ENCODE data around the gene SPDEF. TPM values are rescaled to one million over a fixed set of nuclear protein-coding genes. Genes with fewer than 3 reads are reported as not detected.

Gene SPDEF
- total RNA-seq, 1 donor from 2014 or later, result not detected

DNA sequence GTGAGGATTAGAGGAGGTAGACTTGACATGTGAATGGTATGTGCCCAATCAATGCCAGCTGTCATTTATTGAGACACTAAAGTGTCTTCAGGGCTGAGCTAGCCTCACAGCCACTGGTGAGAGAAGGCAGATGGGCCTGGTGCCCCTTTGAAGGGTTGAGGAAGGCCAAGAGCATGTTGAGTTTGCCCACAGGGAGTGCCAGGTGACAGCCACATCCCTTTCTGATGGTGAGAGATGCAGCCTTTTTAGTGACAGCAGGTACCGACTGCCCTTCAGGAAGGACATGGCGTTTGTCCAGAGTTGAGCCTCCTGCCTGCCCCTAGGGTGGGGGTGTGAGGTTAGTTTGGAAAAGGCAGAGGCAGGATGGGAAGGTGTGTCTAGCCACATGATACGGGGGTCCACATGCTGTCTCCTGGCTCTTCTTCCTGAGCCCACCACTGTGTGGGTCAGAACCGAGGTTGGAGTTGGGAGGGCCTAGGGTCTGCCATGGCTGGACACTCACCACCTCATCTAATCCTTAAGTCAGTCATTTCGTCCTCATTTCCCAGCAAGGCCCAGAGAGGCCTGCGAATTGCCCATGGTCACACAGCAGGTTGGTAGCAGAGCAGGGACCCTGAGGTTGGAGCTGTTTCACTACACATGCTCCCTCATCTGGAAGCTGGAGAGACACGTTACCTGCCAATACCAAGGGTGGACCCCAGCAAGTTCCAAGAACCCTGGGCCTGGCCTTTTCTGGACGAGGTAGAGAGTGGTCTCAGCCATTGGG is 32.5 kb downstream of the SPDEF start:
- H3K27ac ChIP-seq, result no peak overlapping the region
- H3K4me1 ChIP-seq, result peaks cover 12% of the 10 kb centered on the region
- H3K4me3 ChIP-seq, result no peak overlapping the region
- H3K36me3 ChIP-seq, result no peaks in the 10 kb centered on the region
- DNase-seq (ENCODE audit: extremely low spot score in 2 of 2), result no peak
- no peaks in the 10 kb centered on the region for H3K9me3 ChIP-seq
- TF ChIP-seq POLR2AphosphoS5 (IDR thresholded peaks at IDR 0.05; ENCODE audit: insufficient read depth in 1 of 2, low read depth in 1 of 2), result no peak
- intact Hi-C loops (cut with DNase I), result no loop called here
- no peaks in the 10 kb centered on the region for H3K27me3 ChIP-seq

DNA sequence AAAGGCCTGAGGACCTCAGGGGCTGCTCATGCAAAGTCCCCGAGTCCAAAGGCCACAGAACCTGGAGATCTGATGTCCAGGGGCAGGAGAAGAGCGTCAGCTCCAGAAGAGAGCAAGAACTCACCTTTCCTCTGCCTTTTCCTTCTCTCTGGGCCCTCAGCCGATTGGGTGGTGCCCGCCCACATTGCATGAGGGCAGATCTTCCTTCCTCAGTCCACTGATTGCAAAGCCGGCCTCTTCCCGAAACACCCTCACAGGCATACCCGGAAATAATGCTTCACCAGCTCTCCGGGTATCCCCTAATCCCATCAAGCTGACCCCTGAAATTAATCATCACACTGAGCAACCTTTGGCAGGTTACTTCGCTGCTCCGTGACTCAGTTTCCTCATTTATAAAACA is 33.4 kb downstream of the SPDEF start:
- no peak overlapping the region for H3K27ac ChIP-seq
- no peaks in the 10 kb centered on the region for H3K9me3 ChIP-seq
- TF ChIP-seq POLR2A (IDR thresholded peaks at IDR 0.05), result no peak
- TF ChIP-seq POLR2AphosphoS5 (IDR thresholded peaks at IDR 0.05; ENCODE audit: insufficient read depth in 1 of 2, low read depth in 1 of 2), result no peak
- TF ChIP-seq CTCF (IDR thresholded peaks at IDR 0.05), result no peak
- H3K36me3 ChIP-seq, result no peaks in the 10 kb centered on the region
- intact Hi-C loops (cut with DNase I), result no loop called here
- H3K27me3 ChIP-seq, result no peaks in the 10 kb centered on the region
- H3K4me3 ChIP-seq, result no peak overlapping the region
- DNase-seq (ENCODE audit: extremely low spot score in 2 of 2), result no peak
- H3K4me1 ChIP-seq, result peaks cover 12% of the 10 kb centered on the region

DNA sequence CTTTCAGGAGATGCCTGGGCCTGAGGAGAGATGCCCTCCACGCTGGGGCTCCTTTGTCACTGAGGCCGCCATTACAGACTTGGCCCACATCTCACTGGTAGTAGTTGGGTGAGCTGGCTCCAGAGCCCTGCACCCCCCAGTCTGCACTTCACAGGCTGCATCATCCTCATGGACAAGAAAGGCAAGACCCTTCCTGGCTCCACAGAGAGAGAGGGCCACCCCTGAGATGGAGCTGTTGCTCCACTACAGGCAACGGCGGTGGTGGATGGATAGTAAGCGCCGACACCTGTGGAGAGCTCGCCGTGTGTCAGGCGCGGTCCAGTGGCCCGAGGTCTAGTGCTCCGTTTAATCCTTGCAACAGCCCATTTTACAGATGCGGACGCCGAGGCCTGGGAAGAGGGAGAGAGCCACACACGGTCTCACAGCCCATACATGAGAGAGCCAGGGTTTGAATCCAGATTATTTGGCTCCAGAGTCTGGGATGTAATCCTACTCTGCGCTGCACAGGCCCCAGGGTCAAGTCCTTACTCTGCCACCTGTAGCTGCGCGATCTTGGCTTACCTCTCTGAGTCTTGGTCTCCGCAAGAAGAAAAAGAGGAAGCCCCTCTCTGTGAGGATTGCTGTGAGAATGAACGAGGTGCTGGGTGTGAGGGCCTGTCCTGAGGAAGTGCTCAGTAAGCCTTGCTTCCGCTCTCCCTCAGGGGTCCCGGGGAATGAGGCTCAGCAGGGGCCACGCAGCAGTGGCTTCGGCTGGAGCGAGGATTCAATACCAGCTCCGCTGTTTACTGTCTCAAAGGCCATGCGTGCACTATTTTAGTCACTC is 34.5 kb downstream of the SPDEF start:
- intact Hi-C loops (cut with DNase I), result no loop called here
- no peak for DNase-seq (ENCODE audit: extremely low spot score in 2 of 2)
- Histone ChIP-seq H3K27ac (no peak overlapping the region), H3K27me3 (no peaks in the 10 kb centered on the region), H3K4me3 (no peak overlapping the region), H3K9me3 (no peaks in the 10 kb centered on the region), H3K4me1 (peaks cover 10% of the 10 kb centered on the region), H3K36me3 (no peaks in the 10 kb centered on the region)
- TF ChIP-seq POLR2AphosphoS5 (IDR thresholded peaks at IDR 0.05; ENCODE audit: insufficient read depth in 1 of 2, low read depth in 1 of 2) (no peak), CTCF (IDR thresholded peaks at IDR 0.05) (no peak), POLR2A (IDR thresholded peaks at IDR 0.05) (no peak)

- Histone ChIP-seq H3K27me3 (no peaks in the 10 kb centered on the region), H3K36me3 (no peaks in the 10 kb centered on the region), H3K4me3 (no peak overlapping the region), H3K4me1 (peaks cover 3% of the 10 kb centered on the region), H3K9me3 (no peaks in the 10 kb centered on the region), H3K27ac (no peak overlapping the region)
- no peak for DNase-seq (ENCODE audit: extremely low spot score in 2 of 2)
- intact Hi-C loops (cut with DNase I), result no loop called here
- TF ChIP-seq POLR2AphosphoS5 (IDR thresholded peaks at IDR 0.05; ENCODE audit: insufficient read depth in 1 of 2, low read depth in 1 of 2) (no peak), CTCF (IDR thresholded peaks at IDR 0.05) (no peak), POLR2A (IDR thresholded peaks at IDR 0.05) (no peak)
Observed at GRCh38 chr6:34520645-34521462, 35.3 kb downstream of the SPDEF start.

DNA sequence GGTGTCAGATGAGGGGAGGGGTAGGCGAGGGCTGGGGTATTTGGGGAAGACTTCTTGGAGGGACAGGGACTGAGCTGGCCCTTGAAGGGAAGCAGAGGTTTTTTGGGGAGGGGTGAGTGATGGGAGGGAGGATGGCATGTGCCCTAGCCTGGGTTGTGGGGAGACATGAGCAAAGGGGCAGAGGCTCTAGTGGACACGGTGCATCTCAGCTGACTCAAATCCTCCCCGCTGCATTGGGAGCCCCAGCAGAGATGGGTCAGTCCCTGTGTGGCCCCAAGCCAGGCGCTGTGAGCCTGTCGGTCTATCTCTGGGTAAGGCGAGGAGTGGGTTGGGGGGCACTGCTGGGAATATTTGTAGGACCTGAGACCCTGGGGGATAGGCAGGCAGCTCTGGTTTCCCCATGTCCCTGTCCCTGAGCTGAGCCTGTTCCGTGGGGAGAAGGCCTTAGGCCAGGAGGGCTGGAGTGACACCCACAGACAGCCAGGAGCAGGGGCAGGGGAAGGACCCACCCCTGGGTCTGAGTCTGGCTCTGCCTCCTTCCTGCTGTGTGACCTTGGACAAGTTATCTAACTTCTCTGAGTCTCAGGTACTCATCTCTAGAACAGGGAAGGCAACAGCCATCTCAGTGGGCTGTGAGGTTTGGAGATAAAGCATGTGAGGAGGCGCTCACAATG is 36.0 kb downstream of the SPDEF start:
- no peaks in the 10 kb centered on the region for H3K9me3 ChIP-seq
- no peaks in the 10 kb centered on the region for H3K27me3 ChIP-seq
- H3K4me3 ChIP-seq, result no peak overlapping the region
- no peaks in the 10 kb centered on the region for H3K36me3 ChIP-seq
- intact Hi-C loops (cut with DNase I), result no loop called here
- no peaks in the 10 kb centered on the region for H3K4me1 ChIP-seq
- no peak for DNase-seq (ENCODE audit: extremely low spot score in 2 of 2)
- H3K27ac ChIP-seq, result no peak overlapping the region
- TF ChIP-seq CTCF (IDR thresholded peaks at IDR 0.05) (no peak), POLR2A (IDR thresholded peaks at IDR 0.05) (no peak), POLR2AphosphoS5 (IDR thresholded peaks at IDR 0.05; ENCODE audit: insufficient read depth in 1 of 2, low read depth in 1 of 2) (no peak)

Measured in vagina (tissue), 2 donors.